A549 (cell line): ENCODE results near the gene MCM7. TPM values are rescaled to one million over a fixed set of nuclear protein-coding genes. Genes with fewer than 3 reads are reported as not detected.

Source experiments
- ATAC-seq, 2 experiments: fragments of 200-7000 bp in 1 of 2; fragments of >200 bp in 1 of 2; cut with Nextera tagmentation in 1 of 2; cut with Tn5 transposase in 1 of 2; 3 replicates each; pipeline versions ENCODE4 v1.8.0 to v1.9.1; 2018 to 2020; ENCODE audit warnings: mild to moderate bottlenecking in 1 of 2, moderate library complexity in 1 of 2
- CTCF ChIA-PET: fragments of 300-600 bp; sonication (Branson Sonifier 250); formaldehyde crosslinking; extraction: SDS; loops from one replicate; lab custom pipeline; 2021; ENCODE audit warnings: antibody characterized with exemption, inconsistent platforms; lab: Yijun Ruan, JAX
- POLR2A ChIA-PET: fragments of 350-600 bp; formaldehyde crosslinking; extraction: SDS; loops from one replicate; lab custom pipeline; 2021; ENCODE audit warnings: antibody characterized with exemption, inconsistent platforms; lab: Yijun Ruan, JAX
- DNase-seq, 2 experiments: peaks; one replicate each; pipeline versions ENCODE4 v3.0.0 to v3.0.0-alpha.2; 2011 to 2016; ENCODE audit warnings: low read depth in 1 of 2, low spot score in 1 of 2
- FAIRE-seq: peaks from 2 replicates; lab custom pipeline; 2011; peaks lifted over from hg19 to GRCh38; lab: Jason Lieb, UNC
- H3K27ac ChIP-seq, 2 experiments: fragments of >200 bp; sonication (Bioruptor Twin); formaldehyde crosslinking; 3 replicates each; pipeline ENCODE4 v1.5.1; 2016 to 2017
- H3K4me1 ChIP-seq: fragments of >200 bp; sonication (Bioruptor Twin); formaldehyde crosslinking; 3 replicates; pipeline ENCODE4 v1.6.1; 2016
- H3K4me2 ChIP-seq: fragments of >200 bp; sonication (Bioruptor Twin); formaldehyde crosslinking; 3 replicates; pipeline ENCODE4 v1.6.1; 2016
- H3K4me3 ChIP-seq: fragments of >200 bp; sonication (Bioruptor Twin); formaldehyde crosslinking; 3 replicates; pipeline ENCODE4 v1.5.1; 2016
- H3K9me3 ChIP-seq: fragments of >200 bp; sonication (Bioruptor Twin); formaldehyde crosslinking; 3 replicates; pipeline ENCODE4 v1.6.1; 2016
- BHLHE40 ChIP-seq: IDR thresholded peaks from 2 replicates; pipeline ENCODE4 v1.6.1; 2012; ENCODE audit warnings: low read depth, low read length, inconsistent platforms
- CEBPB ChIP-seq, 2 experiments: fragments of >200 bp in 1 of 2; sonication (Bioruptor Twin) in 1 of 2; formaldehyde crosslinking in 1 of 2; IDR thresholded peaks; 2 replicates each; pipeline ENCODE4 v1.6.1; 2012 to 2016
- CHD2 ChIP-seq: fragments of 150-350 bp; IDR thresholded peaks from 2 replicates; pipeline ENCODE4 v1.6.1; 2014; ENCODE audit warnings: low read length; ENCODE audit not compliant: partially characterized antibody
- EHMT2 ChIP-seq: fragments of 200-600 bp; sonication (generic); IDR thresholded peaks from 2 replicates; pipeline ENCODE4 v1.6.1; 2016; ENCODE audit warnings: antibody characterized with exemption, low read depth, mild to moderate bottlenecking, moderate library complexity
- EP300 ChIP-seq, 2 experiments: fragments of >200 bp; sonication (Bioruptor Twin); formaldehyde crosslinking; IDR thresholded peaks; 2 replicates in 1 of 2; 3 replicates in 1 of 2; pipeline ENCODE4 v1.6.1; 2016 to 2017
- FOXS1 ChIP-seq: fragments of 250-450 bp; sonication (Bioruptor Pico); IDR thresholded peaks from 2 replicates; pipeline ENCODE4 v1.5.0; 2020; ENCODE audit warnings: mild to moderate bottlenecking, moderate library complexity
- JUN ChIP-seq, 2 experiments: fragments of >200 bp; sonication (Bioruptor Twin); formaldehyde crosslinking; IDR thresholded peaks; 2 replicates in 1 of 2; 3 replicates in 1 of 2; pipeline ENCODE4 v1.6.1; 2016 to 2017
- KDM5A ChIP-seq: fragments of 200-600 bp; sonication (generic); IDR thresholded peaks from 2 replicates; pipeline ENCODE4 v1.6.1; 2016; ENCODE audit warnings: antibody characterized with exemption, mild to moderate bottlenecking
- MAZ ChIP-seq: fragments of 150-350 bp; IDR thresholded peaks from 2 replicates; pipeline ENCODE4 v1.6.1; 2014; ENCODE audit warnings: antibody characterized with exemption, low read depth, low read length, borderline replicate concordance
- MYC ChIP-seq: IDR thresholded peaks from 2 replicates; pipeline ENCODE4 v1.6.1; 2012; ENCODE audit warnings: mild to moderate bottlenecking, inconsistent platforms, low read length, improper control_type of control experiment, borderline replicate concordance
- PHF8 ChIP-seq: fragments of 200-600 bp; sonication (generic); IDR thresholded peaks from 2 replicates; pipeline ENCODE4 v1.6.1; 2016; ENCODE audit warnings: low read depth, mild to moderate bottlenecking, antibody characterized with exemption, moderate library complexity, borderline replicate concordance
- POLR2A ChIP-seq: IDR thresholded peaks from 2 replicates; pipeline ENCODE4 v1.6.1; 2012; ENCODE audit warnings: mild to moderate bottlenecking, low read length
- RCOR1 ChIP-seq: fragments of 150-350 bp; IDR thresholded peaks from 2 replicates; pipeline ENCODE4 v1.6.1; 2014; ENCODE audit warnings: antibody characterized with exemption, low read length, low read depth
- SREBF2 ChIP-seq: fragments of 450-650 bp; IDR thresholded peaks from 2 replicates; pipeline ENCODE4 v1.6.1; 2014; ENCODE audit warnings: mild to moderate bottlenecking, moderate library complexity
- TFCP2L1 ChIP-seq: fragments of 250-450 bp; sonication (Bioruptor Pico); IDR thresholded peaks from 2 replicates; pipeline ENCODE4 v1.5.0; 2021; ENCODE audit warnings: mild to moderate bottlenecking
- TP53 ChIP-seq: fragments of 250-450 bp; sonication (Bioruptor Pico); IDR thresholded peaks from 2 replicates; pipeline ENCODE4 v1.5.0; 2021; ENCODE audit warnings: mild to moderate bottlenecking, moderate library complexity
- ZFP36 ChIP-seq: fragments of 450-650 bp; IDR thresholded peaks from 2 replicates; pipeline ENCODE4 v1.6.1; 2014; ENCODE audit warnings: borderline replicate concordance; ENCODE audit not compliant: partially characterized antibody
- WGBS: methylation state at CpG from one replicate; pipeline ENCODE4 v1.1.6; 2017; ENCODE audit errors: missing lambda C conversion rate; 5-methylcytosine and 5-hydroxymethylcytosine counted together
- polyA plus RNA-seq, 4 experiments: library from polyadenylated mRNA; depleted of rRNA in 3 of 4; stranded (reverse); fragments of >200 nt; fragmentation: RNase III in 1 of 4; extraction: RNeasy Plus Mini Kit Qiagen cat#74134 plus additional on column Dnase treatment in 1 of 4; gene quantifications; 2 replicates in 3 of 4; 3 replicates in 1 of 4; pipeline ENCODE4 v1.2.3, GENCODE V29; 2011 to 2017
- TF ChIP-seq, protein P1 (sequence below): fragments of 150-350 bp; IDR thresholded peaks from 2 replicates; pipeline ENCODE4 v1.6.1; 2014; ENCODE audit warnings: low read depth, mild to moderate bottlenecking, low read length
- TF ChIP-seq, protein P2 (sequence below): fragments of >200 bp; sonication (Bioruptor Twin); formaldehyde crosslinking; IDR thresholded peaks from 3 replicates; pipeline ENCODE4 v1.5.1; 2016
- TF ChIP-seq, protein P3 (sequence below): IDR thresholded peaks from 2 replicates; pipeline ENCODE4 v1.6.1; 2012
- TF ChIP-seq, protein P4 (sequence below): IDR thresholded peaks from 2 replicates; pipeline ENCODE4 v1.6.1; 2012
- TF ChIP-seq, protein P5 (sequence below): fragments of 450-650 bp; IDR thresholded peaks from 2 replicates; pipeline ENCODE4 v1.6.1; 2014; ENCODE audit warnings: antibody characterized with exemption
- TF ChIP-seq, protein P6 (sequence below): IDR thresholded peaks from 2 replicates; pipeline ENCODE4 v1.6.1; 2012; ENCODE audit warnings: low read depth, borderline replicate concordance

Gene MCM7
- polyA plus RNA-seq, 2 of the 4 experiments (the other 2 are of a cell fraction), result 145 to 287 TPM

DNA sequence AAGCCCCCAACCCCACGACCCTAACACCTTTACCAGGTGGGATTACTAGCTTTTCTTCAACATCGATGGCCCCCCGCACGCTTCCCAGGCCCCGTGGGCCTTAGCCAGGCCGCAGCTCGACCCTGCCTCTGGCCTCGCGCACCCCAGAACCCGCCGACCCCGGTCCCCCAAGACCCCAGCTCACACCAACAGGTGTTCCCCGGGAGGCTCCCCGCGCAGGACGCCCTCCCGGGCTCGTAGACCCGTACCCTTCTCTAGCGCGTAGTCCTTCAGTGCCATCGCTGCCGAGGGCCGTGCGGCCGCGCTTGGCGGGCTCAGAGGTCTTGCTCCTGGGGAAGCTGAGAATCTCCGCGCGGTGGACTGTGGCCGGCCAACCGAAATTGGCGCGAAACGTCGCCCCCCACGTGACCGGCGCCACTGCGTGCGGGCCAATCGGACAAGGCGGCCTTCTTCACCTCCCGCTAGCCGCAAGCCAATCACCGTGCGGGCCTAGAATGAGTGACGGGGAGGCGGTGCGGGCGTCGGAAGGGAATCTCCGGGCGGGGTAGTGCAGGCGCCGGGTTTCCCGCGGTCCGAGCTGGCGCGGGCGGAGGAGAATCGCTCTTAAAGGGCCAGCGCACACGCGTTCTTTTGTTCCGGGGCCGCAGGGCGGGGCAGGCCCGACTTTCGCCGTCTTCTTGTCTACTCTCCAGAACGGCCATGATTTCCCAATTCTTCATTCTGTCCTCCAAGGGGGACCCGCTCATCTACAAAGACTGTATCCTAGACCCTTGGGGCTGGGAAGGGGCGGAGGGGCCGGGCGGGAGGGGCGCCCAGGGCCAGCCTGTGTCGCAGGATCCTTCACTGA, at the start of gene MCM7, which contains the start of gene AP4M1 (continued):
- TF ChIP-seq PHF8, result peak; percentile 23; the same call in 1 of the 2 replicates
- no peak for TF ChIP-seq ZFP36
- TF ChIP-seq TFCP2L1 (CRISPR knock-in tag), result no peak
- TF ChIP-seq CHD2, result no peak
- no peak for TF ChIP-seq TP53 (CRISPR knock-in tag)
- peak; percentile 38; the same call in 1 of the 2 replicates for TF ChIP-seq MYC
- peak; percentile 68; the same call in 1 of the 2 replicates for TF ChIP-seq KDM5A
- no peak for TF ChIP-seq EP300 (IDR thresholded peaks at IDR 0.05)
- TF ChIP-seq, protein P1, sequence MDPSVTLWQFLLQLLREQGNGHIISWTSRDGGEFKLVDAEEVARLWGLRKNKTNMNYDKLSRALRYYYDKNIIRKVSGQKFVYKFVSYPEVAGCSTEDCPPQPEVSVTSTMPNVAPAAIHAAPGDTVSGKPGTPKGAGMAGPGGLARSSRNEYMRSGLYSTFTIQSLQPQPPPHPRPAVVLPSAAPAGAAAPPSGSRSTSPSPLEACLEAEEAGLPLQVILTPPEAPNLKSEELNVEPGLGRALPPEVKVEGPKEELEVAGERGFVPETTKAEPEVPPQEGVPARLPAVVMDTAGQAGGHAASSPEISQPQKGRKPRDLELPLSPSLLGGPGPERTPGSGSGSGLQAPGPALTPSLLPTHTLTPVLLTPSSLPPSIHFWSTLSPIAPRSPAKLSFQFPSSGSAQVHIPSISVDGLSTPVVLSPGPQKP, result no peak
- TF ChIP-seq, protein P2, sequence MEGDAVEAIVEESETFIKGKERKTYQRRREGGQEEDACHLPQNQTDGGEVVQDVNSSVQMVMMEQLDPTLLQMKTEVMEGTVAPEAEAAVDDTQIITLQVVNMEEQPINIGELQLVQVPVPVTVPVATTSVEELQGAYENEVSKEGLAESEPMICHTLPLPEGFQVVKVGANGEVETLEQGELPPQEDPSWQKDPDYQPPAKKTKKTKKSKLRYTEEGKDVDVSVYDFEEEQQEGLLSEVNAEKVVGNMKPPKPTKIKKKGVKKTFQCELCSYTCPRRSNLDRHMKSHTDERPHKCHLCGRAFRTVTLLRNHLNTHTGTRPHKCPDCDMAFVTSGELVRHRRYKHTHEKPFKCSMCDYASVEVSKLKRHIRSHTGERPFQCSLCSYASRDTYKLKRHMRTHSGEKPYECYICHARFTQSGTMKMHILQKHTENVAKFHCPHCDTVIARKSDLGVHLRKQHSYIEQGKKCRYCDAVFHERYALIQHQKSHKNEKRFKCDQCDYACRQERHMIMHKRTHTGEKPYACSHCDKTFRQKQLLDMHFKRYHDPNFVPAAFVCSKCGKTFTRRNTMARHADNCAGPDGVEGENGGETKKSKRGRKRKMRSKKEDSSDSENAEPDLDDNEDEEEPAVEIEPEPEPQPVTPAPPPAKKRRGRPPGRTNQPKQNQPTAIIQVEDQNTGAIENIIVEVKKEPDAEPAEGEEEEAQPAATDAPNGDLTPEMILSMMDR, result no peak
- no peak for TF ChIP-seq FOXS1 (CRISPR knock-in tag)
- TF ChIP-seq SREBF2, result no peak
- TF ChIP-seq, protein P3, sequence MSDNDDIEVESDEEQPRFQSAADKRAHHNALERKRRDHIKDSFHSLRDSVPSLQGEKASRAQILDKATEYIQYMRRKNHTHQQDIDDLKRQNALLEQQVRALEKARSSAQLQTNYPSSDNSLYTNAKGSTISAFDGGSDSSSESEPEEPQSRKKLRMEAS, result peak; percentile 92
- TF ChIP-seq RCOR1, result no peak

DNA sequence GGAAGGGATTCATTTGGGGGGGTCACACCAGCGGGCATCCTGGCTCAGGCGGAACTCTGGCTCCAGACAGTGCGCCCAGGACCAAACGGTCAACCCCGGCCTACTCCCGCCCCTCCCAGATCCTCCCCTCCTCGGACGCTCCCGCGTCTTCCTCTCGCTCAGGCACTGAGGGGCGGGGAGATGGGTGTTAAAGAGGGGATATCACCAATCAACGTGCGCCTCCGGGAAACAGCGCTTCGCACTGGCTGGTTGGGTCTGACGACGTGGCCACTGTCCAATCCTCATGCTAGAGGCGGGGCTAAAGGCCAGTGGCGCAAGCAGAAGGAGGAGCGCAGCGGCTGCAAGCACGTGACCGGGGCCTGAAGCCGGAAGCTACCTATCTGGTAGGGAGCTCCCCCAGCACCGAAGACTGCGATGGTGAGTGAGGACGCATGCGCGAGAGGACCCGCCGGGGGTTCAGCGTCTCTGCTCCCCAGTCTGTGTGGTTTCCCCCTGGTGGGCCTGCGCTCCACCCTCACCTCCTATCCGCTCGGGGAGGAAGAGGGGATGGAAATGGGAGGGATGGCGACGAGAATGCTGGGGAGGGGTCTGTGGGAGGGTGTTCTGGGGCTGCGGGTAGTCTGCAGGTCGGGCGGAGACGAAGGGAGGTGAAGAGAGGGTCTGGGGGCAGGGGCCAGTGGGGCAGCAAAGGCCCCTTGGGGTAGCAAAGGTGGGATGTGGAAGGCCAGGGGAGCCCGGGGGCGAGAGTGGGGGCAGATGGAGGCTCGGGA, 47.5 kb upstream of the MCM7 start, which contains the start of gene LAMTOR4:
Gene LAMTOR4, plus strand, starts transcription at position 360 of the 770 bp plus-strand sequence. Its CDS starts 55 bp downstream, at position 415.
- H3K4me1 ChIP-seq, result peaks cover 14% of the 10 kb centered on the region
- peak within 1 kb of the TSS; percentile 81 for H3K4me3 ChIP-seq
- peak; percentile 99 for ATAC-seq
- peak within 1 kb of the TSS; percentile 93 to 94 for H3K27ac ChIP-seq
- CTCF ChIA-PET, result interaction anchor here (23.1 kb wide), 1 partner anchor 15 kb away, joined by 245 read pairs; no protein-coding TSS in a partner anchor
- peak; percentile 39 for FAIRE-seq
- H3K9me3 ChIP-seq, result no peaks in the 10 kb centered on the region
- H3K4me2 ChIP-seq, result peak within 1 kb of the TSS; percentile 85
- peak; percentile 64; the same call in 1 of the 2 replicates for TF ChIP-seq PHF8
- no peak for TF ChIP-seq FOXS1 (CRISPR knock-in tag)
- TF ChIP-seq, protein P3, result peak; percentile 93
- TF ChIP-seq, protein P4, sequence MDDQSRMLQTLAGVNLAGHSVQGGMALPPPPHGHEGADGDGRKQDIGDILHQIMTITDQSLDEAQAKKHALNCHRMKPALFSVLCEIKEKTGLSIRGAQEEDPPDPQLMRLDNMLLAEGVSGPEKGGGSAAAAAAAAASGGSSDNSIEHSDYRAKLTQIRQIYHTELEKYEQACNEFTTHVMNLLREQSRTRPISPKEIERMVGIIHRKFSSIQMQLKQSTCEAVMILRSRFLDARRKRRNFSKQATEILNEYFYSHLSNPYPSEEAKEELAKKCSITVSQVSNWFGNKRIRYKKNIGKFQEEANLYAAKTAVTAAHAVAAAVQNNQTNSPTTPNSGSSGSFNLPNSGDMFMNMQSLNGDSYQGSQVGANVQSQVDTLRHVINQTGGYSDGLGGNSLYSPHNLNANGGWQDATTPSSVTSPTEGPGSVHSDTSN, result peak; percentile 85
- TF ChIP-seq MAZ, result 0 out of 2 replicates have a peak, but pooled peaks have one; percentile 30
- TF ChIP-seq POLR2A, result peak; percentile 82
- TF ChIP-seq JUN (IDR thresholded peaks at IDR 0.05), result peak in 1 of 2 experiments; percentile 59; a peak in 2 of 5 replicates
- TF ChIP-seq EHMT2, result no peak
- TF ChIP-seq BHLHE40, result peak; percentile 89
- TF ChIP-seq, protein P5, sequence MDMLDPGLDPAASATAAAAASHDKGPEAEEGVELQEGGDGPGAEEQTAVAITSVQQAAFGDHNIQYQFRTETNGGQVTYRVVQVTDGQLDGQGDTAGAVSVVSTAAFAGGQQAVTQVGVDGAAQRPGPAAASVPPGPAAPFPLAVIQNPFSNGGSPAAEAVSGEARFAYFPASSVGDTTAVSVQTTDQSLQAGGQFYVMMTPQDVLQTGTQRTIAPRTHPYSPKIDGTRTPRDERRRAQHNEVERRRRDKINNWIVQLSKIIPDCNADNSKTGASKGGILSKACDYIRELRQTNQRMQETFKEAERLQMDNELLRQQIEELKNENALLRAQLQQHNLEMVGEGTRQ, result peak; percentile 94
- TF ChIP-seq SREBF2, result no peak
- TF ChIP-seq CEBPB (IDR thresholded peaks at IDR 0.05), result peak in 1 of 2 experiments; percentile 73; a peak in 2 of 4 replicates
- TF ChIP-seq, protein P6, sequence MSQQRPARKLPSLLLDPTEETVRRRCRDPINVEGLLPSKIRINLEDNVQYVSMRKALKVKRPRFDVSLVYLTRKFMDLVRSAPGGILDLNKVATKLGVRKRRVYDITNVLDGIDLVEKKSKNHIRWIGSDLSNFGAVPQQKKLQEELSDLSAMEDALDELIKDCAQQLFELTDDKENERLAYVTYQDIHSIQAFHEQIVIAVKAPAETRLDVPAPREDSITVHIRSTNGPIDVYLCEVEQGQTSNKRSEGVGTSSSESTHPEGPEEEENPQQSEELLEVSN, result peak; percentile 39; the same call in 1 of the 2 replicates
- POLR2A ChIA-PET, result interaction anchor here (0.6 to 3.1 kb wide), 15 partner anchors 8 to 313 kb away, joined by 3 to 16 read pairs (median 4); partner anchors contain the start of genes AP4M1, GPC2, MBLAC1 and MCM7
- peak; percentile 99 to 100 for DNase-seq
- 1% methylated on average over 42 of the region's 46 CpGs for WGBS
